ENCODE data around the gene COL18A1.

COL18A1 gene

GRCh38 chr21:45496151-45496967 lies 91.4 kb downstream of the COL18A1 start:
- ATAC-seq = no peak
- TF ChIP-seq PATZ1 (CRISPR knock-in tag; IDR thresholded peaks at IDR 0.05; ENCODE audit: borderline replicate concordance) (no peak), ISL1 (CRISPR knock-in tag; IDR thresholded peaks at IDR 0.05) (no peak), TOX (CRISPR knock-in tag; IDR thresholded peaks at IDR 0.05; ENCODE audit: borderline replicate concordance) (no peak), ZNF8 (CRISPR knock-in tag; IDR thresholded peaks at IDR 0.05) (no peak), ZFP3 (CRISPR knock-in tag; IDR thresholded peaks at IDR 0.05) (no peak), POU6F1 (CRISPR knock-in tag; IDR thresholded peaks at IDR 0.05; ENCODE audit: borderline replicate concordance, low read depth) (no peak), SNAI2 (CRISPR knock-in tag; IDR thresholded peaks at IDR 0.05) (no peak), TSHZ2 (CRISPR knock-in tag; IDR thresholded peaks at IDR 0.05) (no peak), CSDC2 (CRISPR knock-in tag; IDR thresholded peaks at IDR 0.05) (no peak), BACH2 (CRISPR knock-in tag; IDR thresholded peaks at IDR 0.05; ENCODE audit: borderline replicate concordance) (no peak), ZC3H10 (CRISPR knock-in tag; IDR thresholded peaks at IDR 0.05) (no peak)
- TF ChIP-seq, protein P1, sequence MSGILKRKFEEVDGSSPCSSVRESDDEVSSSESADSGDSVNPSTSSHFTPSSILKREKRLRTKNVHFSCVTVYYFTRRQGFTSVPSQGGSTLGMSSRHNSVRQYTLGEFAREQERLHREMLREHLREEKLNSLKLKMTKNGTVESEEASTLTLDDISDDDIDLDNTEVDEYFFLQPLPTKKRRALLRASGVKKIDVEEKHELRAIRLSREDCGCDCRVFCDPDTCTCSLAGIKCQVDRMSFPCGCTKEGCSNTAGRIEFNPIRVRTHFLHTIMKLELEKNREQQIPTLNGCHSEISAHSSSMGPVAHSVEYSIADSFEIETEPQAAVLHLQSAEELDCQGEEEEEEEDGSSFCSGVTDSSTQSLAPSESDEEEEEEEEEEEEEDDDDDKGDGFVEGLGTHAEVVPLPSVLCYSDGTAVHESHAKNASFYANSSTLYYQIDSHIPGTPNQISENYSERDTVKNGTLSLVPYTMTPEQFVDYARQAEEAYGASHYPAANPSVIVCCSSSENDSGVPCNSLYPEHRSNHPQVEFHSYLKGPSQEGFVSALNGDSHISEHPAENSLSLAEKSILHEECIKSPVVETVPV (CRISPR knock-in tag; IDR thresholded peaks at IDR 0.05) = no peak

GRCh38 chr21:45496968-45497845 lies 92.2 kb downstream of the COL18A1 start:
- no peak for ATAC-seq

More at GRCh38 chr21:45496968-45497845, 92.2 kb downstream of the COL18A1 start:
- TF ChIP-seq CSDC2 (CRISPR knock-in tag; IDR thresholded peaks at IDR 0.05) (no peak), ARNTL (CRISPR knock-in tag; IDR thresholded peaks at IDR 0.05; ENCODE audit: borderline replicate concordance, low read depth) (no peak), TOX (CRISPR knock-in tag; IDR thresholded peaks at IDR 0.05; ENCODE audit: borderline replicate concordance) (no peak), BACH2 (CRISPR knock-in tag; IDR thresholded peaks at IDR 0.05; ENCODE audit: borderline replicate concordance) (no peak), RARB (CRISPR knock-in tag; IDR thresholded peaks at IDR 0.05) (no peak), GLIS3 (CRISPR knock-in tag; IDR thresholded peaks at IDR 0.05) (no peak), PPARA (CRISPR knock-in tag; IDR thresholded peaks at IDR 0.05; ENCODE audit: borderline replicate concordance) (no peak), ZNF8 (CRISPR knock-in tag; IDR thresholded peaks at IDR 0.05) (no peak), TCF4 (CRISPR knock-in tag; IDR thresholded peaks at IDR 0.05; ENCODE audit: borderline replicate concordance) (no peak), ZNF565 (CRISPR knock-in tag; conservative IDR thresholded peaks at IDR 0.05; ENCODE audit: low read depth) (no peak), ISL1 (CRISPR knock-in tag; IDR thresholded peaks at IDR 0.05) (no peak)
- TF ChIP-seq, protein P1 (CRISPR knock-in tag; IDR thresholded peaks at IDR 0.05) = no peak
- TF ChIP-seq, protein P2, sequence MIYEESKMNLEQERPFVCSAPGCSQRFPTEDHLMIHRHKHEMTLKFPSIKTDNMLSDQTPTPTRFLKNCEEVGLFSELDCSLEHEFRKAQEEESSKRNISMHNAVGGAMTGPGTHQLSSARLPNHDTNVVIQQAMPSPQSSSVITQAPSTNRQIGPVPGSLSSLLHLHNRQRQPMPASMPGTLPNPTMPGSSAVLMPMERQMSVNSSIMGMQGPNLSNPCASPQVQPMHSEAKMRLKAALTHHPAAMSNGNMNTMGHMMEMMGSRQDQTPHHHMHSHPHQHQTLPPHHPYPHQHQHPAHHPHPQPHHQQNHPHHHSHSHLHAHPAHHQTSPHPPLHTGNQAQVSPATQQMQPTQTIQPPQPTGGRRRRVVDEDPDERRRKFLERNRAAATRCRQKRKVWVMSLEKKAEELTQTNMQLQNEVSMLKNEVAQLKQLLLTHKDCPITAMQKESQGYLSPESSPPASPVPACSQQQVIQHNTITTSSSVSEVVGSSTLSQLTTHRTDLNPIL (CRISPR knock-in tag; IDR thresholded peaks at IDR 0.05; ENCODE audit: low read depth) = no peak
